GM12878 (cell line): Measurements from ENCODE around the gene TRIOBP.
A peak's percentile ranks its signal among the peaks of the same experiment; 100 is the strongest.

ENCODE experiments used
- CBFB ChIP-seq: IDR thresholded peaks from 2 replicates; pipeline ENCODE4 v1.6.1; 2016; ENCODE audit warnings: antibody characterized with exemption, low read depth
- DPF2 ChIP-seq: fragments of 450-650 bp; IDR thresholded peaks from 2 replicates; pipeline ENCODE4 v1.6.1; 2017; ENCODE audit warnings: mild to moderate bottlenecking
- POLR2AphosphoS5 ChIP-seq: IDR thresholded peaks from 2 replicates; pipeline ENCODE4 v1.6.1; 2011; ENCODE audit warnings: mild to moderate bottlenecking, low read length, inconsistent platforms
- TCF7 ChIP-seq: IDR thresholded peaks from 2 replicates; pipeline ENCODE4 v1.6.1; 2014; ENCODE audit warnings: antibody characterized with exemption, borderline replicate concordance
- ZNF207 ChIP-seq: fragments of 450-650 bp; IDR thresholded peaks from 2 replicates; pipeline ENCODE4 v1.6.1; 2014; ENCODE audit warnings: antibody characterized with exemption, mild to moderate bottlenecking, borderline replicate concordance
- TF ChIP-seq, protein P1 (sequence below), 3 experiments: IDR thresholded peaks in 2 of 3; conservative IDR thresholded peaks in 1 of 3; 2 replicates each; pipeline ENCODE4 v1.5.1; 2011; ENCODE audit warnings: low read depth in 3 of 3, low read length in 3 of 3, mild to moderate bottlenecking in 3 of 3, control low read depth in 2 of 3, moderate library complexity in 2 of 3, inconsistent platforms in 1 of 3, mixed read lengths in 1 of 3; ENCODE audit not compliant: control insufficient read depth in 2 of 3, insufficient read depth in 1 of 3; ENCODE audit errors: extremely low read depth in 1 of 3
- TF ChIP-seq, protein P2 (sequence below): IDR thresholded peaks from 2 replicates; pipeline ENCODE4 v1.6.1; 2012; ENCODE audit warnings: mild to moderate bottlenecking, low read depth, low read length
- TF ChIP-seq, protein P3 (sequence below): IDR thresholded peaks from 2 replicates; pipeline ENCODE4 v1.6.1; 2012; ENCODE audit warnings: low read depth, low read length, improper control_type of control experiment
- TF ChIP-seq, protein P4 (sequence below): fragments of 450-650 bp; IDR thresholded peaks from 2 replicates; pipeline ENCODE4 v1.6.1; 2016; ENCODE audit warnings: mild to moderate bottlenecking
- TF ChIP-seq, protein P5 (sequence below): IDR thresholded peaks from 2 replicates; pipeline ENCODE4 v1.6.1; 2012; ENCODE audit warnings: low read depth, low read length, improper control_type of control experiment
- TF ChIP-seq, protein P6 (sequence below): IDR thresholded peaks from 2 replicates; pipeline ENCODE4 v1.6.1; 2012; ENCODE audit warnings: low read length, inconsistent platforms

DNA sequence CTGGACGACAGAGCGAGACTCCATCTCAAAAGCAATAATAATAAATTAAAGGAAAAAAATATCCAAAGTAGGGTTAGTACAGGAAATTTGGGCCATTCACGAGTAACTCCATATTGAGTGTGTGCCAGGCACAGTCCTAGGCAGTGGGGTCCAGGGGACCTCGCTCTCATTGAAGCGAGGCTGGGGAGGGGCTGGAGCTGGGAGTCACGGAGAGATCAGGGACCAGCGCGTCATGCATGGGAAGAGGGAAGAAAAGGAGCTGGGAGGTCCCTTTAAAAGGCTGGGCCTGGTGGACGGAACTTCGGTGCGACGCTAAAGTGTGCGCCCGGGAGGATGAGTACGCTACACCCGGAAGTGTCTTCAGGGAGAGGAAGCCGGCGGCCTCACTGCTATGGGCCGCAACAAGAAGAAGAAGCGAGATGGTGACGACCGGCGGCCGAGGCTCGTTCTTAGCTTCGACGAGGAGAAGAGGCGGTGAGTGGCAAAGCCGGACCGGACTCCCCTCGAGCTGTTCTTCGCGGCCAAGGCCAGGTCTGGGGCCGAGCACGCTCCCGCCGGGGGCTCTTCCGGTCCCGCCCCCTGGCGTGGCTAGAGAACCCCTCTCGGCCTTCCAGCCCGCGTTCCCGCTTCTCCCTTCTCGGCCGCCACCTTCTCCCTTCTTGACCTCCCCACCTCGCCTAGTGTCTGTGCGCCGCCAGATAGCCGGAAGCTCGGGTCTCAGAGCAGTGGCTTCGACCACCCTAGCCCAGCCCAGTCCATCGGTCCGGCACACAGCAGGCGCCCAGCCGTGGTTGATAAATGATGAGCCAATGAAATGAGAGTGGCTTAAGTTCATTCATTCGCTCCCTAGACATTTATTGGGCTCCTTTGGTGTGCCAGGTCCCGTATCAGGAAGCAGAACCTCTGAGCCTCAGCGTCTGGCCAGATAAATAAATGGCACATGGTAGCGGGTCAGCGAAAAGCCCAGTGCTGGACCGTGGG, 10.6 kb upstream of the TRIOBP start, which contains the start of gene NOL12:
- TF ChIP-seq POLR2AphosphoS5 (peak; percentile 87), DPF2 (0 out of 2 replicates have a peak, but pooled peaks have one; percentile 21), TCF7 (no peak), ZNF207 (peak; percentile 95), CBFB (peak; percentile 42; the same call in 1 of the 2 replicates)
- TF ChIP-seq, protein P1, sequence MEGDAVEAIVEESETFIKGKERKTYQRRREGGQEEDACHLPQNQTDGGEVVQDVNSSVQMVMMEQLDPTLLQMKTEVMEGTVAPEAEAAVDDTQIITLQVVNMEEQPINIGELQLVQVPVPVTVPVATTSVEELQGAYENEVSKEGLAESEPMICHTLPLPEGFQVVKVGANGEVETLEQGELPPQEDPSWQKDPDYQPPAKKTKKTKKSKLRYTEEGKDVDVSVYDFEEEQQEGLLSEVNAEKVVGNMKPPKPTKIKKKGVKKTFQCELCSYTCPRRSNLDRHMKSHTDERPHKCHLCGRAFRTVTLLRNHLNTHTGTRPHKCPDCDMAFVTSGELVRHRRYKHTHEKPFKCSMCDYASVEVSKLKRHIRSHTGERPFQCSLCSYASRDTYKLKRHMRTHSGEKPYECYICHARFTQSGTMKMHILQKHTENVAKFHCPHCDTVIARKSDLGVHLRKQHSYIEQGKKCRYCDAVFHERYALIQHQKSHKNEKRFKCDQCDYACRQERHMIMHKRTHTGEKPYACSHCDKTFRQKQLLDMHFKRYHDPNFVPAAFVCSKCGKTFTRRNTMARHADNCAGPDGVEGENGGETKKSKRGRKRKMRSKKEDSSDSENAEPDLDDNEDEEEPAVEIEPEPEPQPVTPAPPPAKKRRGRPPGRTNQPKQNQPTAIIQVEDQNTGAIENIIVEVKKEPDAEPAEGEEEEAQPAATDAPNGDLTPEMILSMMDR (IDR thresholded peaks at IDR 0.05 in 2 of 3, conservative IDR thresholded peaks at IDR 0.05 in 1 of 3; ENCODE audit: control insufficient read depth in 2 of 3, extremely low read depth in 1 of 3, insufficient read depth in 1 of 3, low read depth in 3 of 3, low read length in 3 of 3) = 0 out of 6 replicates have a peak, but pooled peaks of 1 of the 3 experiments have one; percentile 5
- TF ChIP-seq, protein P2, sequence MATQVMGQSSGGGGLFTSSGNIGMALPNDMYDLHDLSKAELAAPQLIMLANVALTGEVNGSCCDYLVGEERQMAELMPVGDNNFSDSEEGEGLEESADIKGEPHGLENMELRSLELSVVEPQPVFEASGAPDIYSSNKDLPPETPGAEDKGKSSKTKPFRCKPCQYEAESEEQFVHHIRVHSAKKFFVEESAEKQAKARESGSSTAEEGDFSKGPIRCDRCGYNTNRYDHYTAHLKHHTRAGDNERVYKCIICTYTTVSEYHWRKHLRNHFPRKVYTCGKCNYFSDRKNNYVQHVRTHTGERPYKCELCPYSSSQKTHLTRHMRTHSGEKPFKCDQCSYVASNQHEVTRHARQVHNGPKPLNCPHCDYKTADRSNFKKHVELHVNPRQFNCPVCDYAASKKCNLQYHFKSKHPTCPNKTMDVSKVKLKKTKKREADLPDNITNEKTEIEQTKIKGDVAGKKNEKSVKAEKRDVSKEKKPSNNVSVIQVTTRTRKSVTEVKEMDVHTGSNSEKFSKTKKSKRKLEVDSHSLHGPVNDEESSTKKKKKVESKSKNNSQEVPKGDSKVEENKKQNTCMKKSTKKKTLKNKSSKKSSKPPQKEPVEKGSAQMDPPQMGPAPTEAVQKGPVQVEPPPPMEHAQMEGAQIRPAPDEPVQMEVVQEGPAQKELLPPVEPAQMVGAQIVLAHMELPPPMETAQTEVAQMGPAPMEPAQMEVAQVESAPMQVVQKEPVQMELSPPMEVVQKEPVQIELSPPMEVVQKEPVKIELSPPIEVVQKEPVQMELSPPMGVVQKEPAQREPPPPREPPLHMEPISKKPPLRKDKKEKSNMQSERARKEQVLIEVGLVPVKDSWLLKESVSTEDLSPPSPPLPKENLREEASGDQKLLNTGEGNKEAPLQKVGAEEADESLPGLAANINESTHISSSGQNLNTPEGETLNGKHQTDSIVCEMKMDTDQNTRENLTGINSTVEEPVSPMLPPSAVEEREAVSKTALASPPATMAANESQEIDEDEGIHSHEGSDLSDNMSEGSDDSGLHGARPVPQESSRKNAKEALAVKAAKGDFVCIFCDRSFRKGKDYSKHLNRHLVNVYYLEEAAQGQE = no peak
- TF ChIP-seq, protein P3, sequence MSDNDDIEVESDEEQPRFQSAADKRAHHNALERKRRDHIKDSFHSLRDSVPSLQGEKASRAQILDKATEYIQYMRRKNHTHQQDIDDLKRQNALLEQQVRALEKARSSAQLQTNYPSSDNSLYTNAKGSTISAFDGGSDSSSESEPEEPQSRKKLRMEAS = peak; percentile 60; the same call in 1 of the 2 replicates
- TF ChIP-seq, protein P4, sequence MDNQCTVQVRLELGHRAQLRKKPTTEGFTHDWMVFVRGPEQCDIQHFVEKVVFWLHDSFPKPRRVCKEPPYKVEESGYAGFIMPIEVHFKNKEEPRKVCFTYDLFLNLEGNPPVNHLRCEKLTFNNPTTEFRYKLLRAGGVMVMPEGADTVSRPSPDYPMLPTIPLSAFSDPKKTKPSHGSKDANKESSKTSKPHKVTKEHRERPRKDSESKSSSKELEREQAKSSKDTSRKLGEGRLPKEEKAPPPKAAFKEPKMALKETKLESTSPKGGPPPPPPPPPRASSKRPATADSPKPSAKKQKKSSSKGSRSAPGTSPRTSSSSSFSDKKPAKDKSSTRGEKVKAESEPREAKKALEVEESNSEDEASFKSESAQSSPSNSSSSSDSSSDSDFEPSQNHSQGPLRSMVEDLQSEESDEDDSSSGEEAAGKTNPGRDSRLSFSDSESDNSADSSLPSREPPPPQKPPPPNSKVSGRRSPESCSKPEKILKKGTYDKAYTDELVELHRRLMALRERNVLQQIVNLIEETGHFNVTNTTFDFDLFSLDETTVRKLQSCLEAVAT = peak; percentile 51; the same call in 1 of the 2 replicates
- TF ChIP-seq, protein P5, sequence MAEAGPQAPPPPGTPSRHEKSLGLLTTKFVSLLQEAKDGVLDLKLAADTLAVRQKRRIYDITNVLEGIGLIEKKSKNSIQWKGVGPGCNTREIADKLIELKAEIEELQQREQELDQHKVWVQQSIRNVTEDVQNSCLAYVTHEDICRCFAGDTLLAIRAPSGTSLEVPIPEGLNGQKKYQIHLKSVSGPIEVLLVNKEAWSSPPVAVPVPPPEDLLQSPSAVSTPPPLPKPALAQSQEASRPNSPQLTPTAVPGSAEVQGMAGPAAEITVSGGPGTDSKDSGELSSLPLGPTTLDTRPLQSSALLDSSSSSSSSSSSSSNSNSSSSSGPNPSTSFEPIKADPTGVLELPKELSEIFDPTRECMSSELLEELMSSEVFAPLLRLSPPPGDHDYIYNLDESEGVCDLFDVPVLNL = no peak
- TF ChIP-seq, protein P6, sequence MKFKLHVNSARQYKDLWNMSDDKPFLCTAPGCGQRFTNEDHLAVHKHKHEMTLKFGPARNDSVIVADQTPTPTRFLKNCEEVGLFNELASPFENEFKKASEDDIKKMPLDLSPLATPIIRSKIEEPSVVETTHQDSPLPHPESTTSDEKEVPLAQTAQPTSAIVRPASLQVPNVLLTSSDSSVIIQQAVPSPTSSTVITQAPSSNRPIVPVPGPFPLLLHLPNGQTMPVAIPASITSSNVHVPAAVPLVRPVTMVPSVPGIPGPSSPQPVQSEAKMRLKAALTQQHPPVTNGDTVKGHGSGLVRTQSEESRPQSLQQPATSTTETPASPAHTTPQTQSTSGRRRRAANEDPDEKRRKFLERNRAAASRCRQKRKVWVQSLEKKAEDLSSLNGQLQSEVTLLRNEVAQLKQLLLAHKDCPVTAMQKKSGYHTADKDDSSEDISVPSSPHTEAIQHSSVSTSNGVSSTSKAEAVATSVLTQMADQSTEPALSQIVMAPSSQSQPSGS = no peak
